H1 (cell line): ENCODE data around the gene CLEC19A. TPM values are rescaled to one million over a fixed set of nuclear protein-coding genes. Genes with fewer than 3 reads are reported as not detected.

Experiments used
- CTCF ChIA-PET: fragments of 300-600 bp; sonication (Branson Sonifier 250); formaldehyde crosslinking; loops from one replicate; lab custom pipeline; 2021; ENCODE audit not compliant: partially characterized antibody; lab: Charles Lee
- POLR2A ChIA-PET: fragments of 300-600 bp; sonication (Branson Sonifier 250); formaldehyde crosslinking; loops from one replicate; lab custom pipeline; 2021; ENCODE audit warnings: inconsistent platforms; ENCODE audit not compliant: partially characterized antibody; lab: Charles Lee
- DNase-seq, 2 experiments: peaks; one replicate each; pipeline versions ENCODE4 v3.0.0 to v3.0.0-alpha.2; 2010 to 2022; ENCODE audit warnings: low spot score in 2 of 2, low read depth in 1 of 2, mixed read lengths in 1 of 2
- FAIRE-seq: peaks from 2 replicates; lab custom pipeline; 2011; peaks lifted over from hg19 to GRCh38; lab: Jason Lieb, UNC
- H2AFZ ChIP-seq: 2 replicates; pipeline ENCODE4 v1.8.1; 2012; ENCODE audit warnings: low read length, inconsistent platforms
- H2AK5ac ChIP-seq: 2 replicates; pipeline ENCODE4 v1.6.1; 2013; ENCODE audit warnings: low read depth, low read length
- H2BK120ac ChIP-seq: replicated peaks from 2 replicates; pipeline ENCODE3; 2013; ENCODE audit warnings: low read depth, low read length, inconsistent platforms
- H2BK12ac ChIP-seq: 2 replicates; pipeline ENCODE4 v1.6.1; 2013; ENCODE audit warnings: low read depth, low read length
- H2BK15ac ChIP-seq: 2 replicates; pipeline ENCODE4 v1.6.1; 2013; ENCODE audit warnings: low read length
- H2BK20ac ChIP-seq: 2 replicates; pipeline ENCODE4 v1.6.1; 2013; ENCODE audit warnings: low read length
- H2BK5ac ChIP-seq: 2 replicates; pipeline ENCODE4 v1.6.1; 2013; ENCODE audit warnings: low read depth, low read length
- H3K14ac ChIP-seq: 2 replicates; pipeline ENCODE4 v1.6.1; 2013; ENCODE audit warnings: inconsistent platforms; ENCODE audit not compliant: insufficient read length
- H3K18ac ChIP-seq: 2 replicates; pipeline ENCODE4 v1.6.1; 2013; ENCODE audit warnings: low read length; ENCODE audit errors: extremely low read depth
- H3K23ac ChIP-seq: 2 replicates; pipeline ENCODE4 v1.6.1; 2013; ENCODE audit warnings: inconsistent platforms; ENCODE audit not compliant: insufficient read length
- H3K23me2 ChIP-seq: 2 replicates; pipeline ENCODE4 v1.6.1; 2013; ENCODE audit warnings: low read depth, low read length
- H3K27ac ChIP-seq: 2 replicates; pipeline ENCODE4 v1.6.1; 2011; ENCODE audit warnings: low read depth, low read length, inconsistent platforms
- H3K27me3 ChIP-seq, 4 experiments: replicated peaks in 1 of 4; 1 replicate in 1 of 4; 2 replicates in 3 of 4; pipeline versions ENCODE4 v1.6.1 to v1.8.1; 2011 to 2013; ENCODE audit warnings: low read length in 3 of 4, mild to moderate bottlenecking in 3 of 4, inconsistent platforms in 2 of 4, mixed read lengths in 2 of 4, moderate library complexity in 1 of 4; ENCODE audit not compliant: control insufficient read depth in 3 of 4, insufficient read depth in 3 of 4; ENCODE audit errors: extremely low read depth in 1 of 4
- H3K36me3 ChIP-seq, 4 experiments: 2 replicates each; pipeline versions ENCODE4 v1.6.1 to v1.8.1; 2011 to 2013; ENCODE audit warnings: mild to moderate bottlenecking in 4 of 4, low read length in 3 of 4, moderate library complexity in 2 of 4, control low read depth in 1 of 4, inconsistent platforms in 1 of 4; ENCODE audit not compliant: insufficient read depth in 4 of 4, control insufficient read depth in 2 of 4
- H3K4ac ChIP-seq: replicated peaks from 2 replicates; pipeline ENCODE3; 2013; ENCODE audit warnings: low read length, low read depth, mixed read lengths, inconsistent platforms; ENCODE audit not compliant: insufficient read length
- H3K4me1 ChIP-seq, 4 experiments: replicated peaks in 1 of 4; 1 replicate in 1 of 4; 2 replicates in 3 of 4; pipeline versions ENCODE4 v1.6.1 to v1.8.1; 2011 to 2013; ENCODE audit warnings: low read length in 3 of 4, inconsistent platforms in 2 of 4, mixed read lengths in 1 of 4; ENCODE audit not compliant: insufficient read depth in 4 of 4, control insufficient read depth in 3 of 4
- H3K4me2 ChIP-seq, 2 experiments: 2 replicates each; pipeline versions ENCODE4 v1.6.1 to v1.8.1; 2011 to 2013; ENCODE audit warnings: low read depth in 2 of 2, low read length in 2 of 2, control low read depth in 1 of 2, inconsistent platforms in 1 of 2, mild to moderate bottlenecking in 1 of 2; ENCODE audit not compliant: insufficient read depth in 1 of 2
- H3K4me3 ChIP-seq, 4 experiments: fragments of 200-600, 300-600 bp in 1 of 4; sonication (generic), shearing (Covaris generic), sonication (Bioruptor Twin) in 1 of 4; 2 replicates each; pipeline versions ENCODE4 v1.5.1 to v1.8.1; 2011 to 2016; ENCODE audit warnings: low read length in 4 of 4, low read depth in 3 of 4, control low read depth in 2 of 4, inconsistent platforms in 2 of 4, mild to moderate bottlenecking in 2 of 4, mixed read lengths in 1 of 4, moderate library complexity in 1 of 4; ENCODE audit not compliant: insufficient read depth in 2 of 4; ENCODE audit errors: extremely low read depth in 1 of 4
- H3K56ac ChIP-seq: replicated peaks from 2 replicates; pipeline ENCODE3; 2013; ENCODE audit warnings: low read depth, mild to moderate bottlenecking, mixed read lengths, low read length, inconsistent platforms; ENCODE audit not compliant: insufficient read length
- H3K79me1 ChIP-seq: 2 replicates; pipeline ENCODE4 v1.6.1; 2013; ENCODE audit warnings: low read depth, low read length, control low read depth
- H3K79me2 ChIP-seq, 2 experiments: 2 replicates each; pipeline versions ENCODE4 v1.6.1 to v1.8.1; 2012 to 2013; ENCODE audit warnings: low read length in 2 of 2, mild to moderate bottlenecking in 2 of 2, inconsistent platforms in 1 of 2; ENCODE audit not compliant: insufficient read depth in 2 of 2, control insufficient read depth in 1 of 2
- H3K9ac ChIP-seq, 4 experiments: replicated peaks in 1 of 4; 1 replicate in 1 of 4; 2 replicates in 3 of 4; pipeline versions ENCODE4 v1.6.1 to v1.8.1; 2011 to 2013; ENCODE audit warnings: low read depth in 3 of 4, low read length in 3 of 4, control low read depth in 2 of 4, mild to moderate bottlenecking in 2 of 4, moderate library complexity in 2 of 4, inconsistent platforms in 1 of 4; ENCODE audit errors: extremely low read depth in 1 of 4
- H3K9me3 ChIP-seq, 2 experiments: 2 replicates each; pipeline versions ENCODE4 v1.6.1 to v1.8.1; 2012 to 2013; ENCODE audit warnings: mild to moderate bottlenecking in 2 of 2, moderate library complexity in 2 of 2, control low read depth in 1 of 2, inconsistent platforms in 1 of 2, low read depth in 1 of 2, low read length in 1 of 2, mixed read lengths in 1 of 2; ENCODE audit not compliant: insufficient read depth in 2 of 2
- H4K20me1 ChIP-seq, 2 experiments: replicated peaks in 1 of 2; 2 replicates each; pipeline versions ENCODE3 to v1.8.1; 2011 to 2013; ENCODE audit warnings: inconsistent platforms in 2 of 2, low read length in 2 of 2, mild to moderate bottlenecking in 1 of 2; ENCODE audit not compliant: insufficient read depth in 2 of 2, control insufficient read depth in 1 of 2
- H4K5ac ChIP-seq: 2 replicates; pipeline ENCODE4 v1.6.1; 2013; ENCODE audit warnings: low read length, low read depth, mixed read lengths, inconsistent platforms; ENCODE audit not compliant: insufficient read length
- H4K8ac ChIP-seq: 2 replicates; pipeline ENCODE4 v1.8.0; 2013; ENCODE audit warnings: mild to moderate bottlenecking, moderate library complexity, low read length, inconsistent platforms; ENCODE audit not compliant: insufficient read depth; ENCODE audit errors: extremely low read depth
- H4K91ac ChIP-seq: replicated peaks from 2 replicates; pipeline ENCODE3; 2013; ENCODE audit warnings: low read length, mixed read lengths, inconsistent platforms; ENCODE audit not compliant: insufficient read length
- KDM5A ChIP-seq: fragments of 200-600 bp; IDR thresholded peaks from 2 replicates; pipeline ENCODE4 v1.7.1; 2012; ENCODE audit warnings: mild to moderate bottlenecking, low read length, inconsistent platforms, mixed read lengths
- MAX ChIP-seq: IDR thresholded peaks from 2 replicates; pipeline ENCODE4 v1.6.1; 2012; ENCODE audit warnings: inconsistent platforms
- WGBS, 2 experiments: shearing (Covaris generic) in 1 of 2; methylation state at CpG; one replicate each; pipeline versions ENCODE4 v1.1.6 to v1.1.7; 2013 to 2015; ENCODE audit warnings: low lambda C conversion rate in 2 of 2, mixed read lengths in 2 of 2, inconsistent platforms in 1 of 2, low coverage in 1 of 2, missing lambda C conversion rate in 1 of 2; ENCODE audit not compliant: insufficient replicate concordance in 2 of 2, insufficient coverage in 1 of 2, insufficient read length in 1 of 2; ENCODE audit errors: extremely low coverage in 1 of 2, missing lambda C conversion rate in 1 of 2; 5-methylcytosine and 5-hydroxymethylcytosine counted together
- polyA plus RNA-seq, 7 experiments: library from polyadenylated mRNA; depleted of rRNA in 3 of 7; stranded (reverse) in 5 of 7; unstranded in 2 of 7; fragments of >200 nt in 5 of 7; fragments of 200-250 nt in 2 of 7; gene quantifications; 1 replicate in 5 of 7; 2 replicates in 1 of 7; 4 replicates in 1 of 7; pipeline versions ENCODE4 v1.2.1 to v1.2.3, GENCODE V29; 2011 to 2013; ENCODE audit warnings: missing spikeins in 2 of 7, mixed read lengths in 2 of 7
- total RNA-seq: library from RNA; stranded (reverse); fragmentation: NEBNext Ultra II Directional; extraction: Animal tissue kit (Norgen Biotek cat#: 25700); gene quantifications from 2 replicates; pipeline ENCODE4 v1.2.1, GENCODE V29; 2021

The CLEC19A gene
- total and polyA plus RNA-seq, 2 of the 8 experiments (the other 6 are each of a cell fraction or from before 2014, with no cell fraction given), result 0.35 to 0.88 TPM

GRCh38 chr16:19346335-19346922 is 60.9 kb downstream of the CLEC19A start:
- Histone ChIP-seq H3K27ac (no peak overlapping the region), H4K5ac (no peak overlapping the region), H2BK120ac (no peak overlapping the region), H3K23me2 (no peaks in the 10 kb centered on the region), H3K14ac (no peak overlapping the region), H3K4me2 (no peak overlapping the region), H3K4me1 (peaks cover 6 to 16% (median 12%) of the 10 kb centered on the region in 4 experiments), H2BK20ac (no peak overlapping the region), H3K27me3 (no peaks in the 10 kb centered on the region; a peak in 1 of 7 replicates), H3K56ac (no peak overlapping the region), H4K91ac (no peak overlapping the region), H3K4me3 (no peak overlapping the region), H2BK12ac (no peak overlapping the region), H3K9ac (no peak overlapping the region), H4K8ac (no peak overlapping the region), H2AK5ac (no peak overlapping the region), H3K9me3 (no peaks in the 10 kb centered on the region), H2BK15ac (no peak overlapping the region), H3K36me3 (no peaks in the 10 kb centered on the region), H3K79me1 (no peaks in the 10 kb centered on the region), H3K18ac (no peak overlapping the region), H4K20me1 (no peaks in the 10 kb centered on the region), H2AFZ (no peak overlapping the region), H2BK5ac (no peak overlapping the region), H3K23ac (no peak overlapping the region), H3K4ac (no peak overlapping the region), H3K79me2 (no peaks in the 10 kb centered on the region)
- no peak for DNase-seq
- ChIA-PET CTCF (interaction anchor here (1.6 kb wide), 1 partner anchor 262 kb away, joined by 3 read pairs; no protein-coding TSS in a partner anchor), POLR2A (no interaction called here)
- 52% methylated on average over 3 of the region's 3 CpGs; no CpG with 5 or more reads in 1 of the 2 experiments for WGBS, 2 experiments
- TF ChIP-seq MAX (no peak), KDM5A (no peak)
- no peak for FAIRE-seq
